Muscle layer of duodenum (tissue), 2 donors: ENCODE results near the gene OGFOD1.
A peak's percentile ranks its signal among the peaks of the same experiment; 100 is the strongest.

ENCODE experiments used
- H3K27ac ChIP-seq: one replicate; pipeline ENCODE4 v1.7.0; 2013; ENCODE audit warnings: mild to moderate bottlenecking, low read length
- H3K27me3 ChIP-seq: one replicate; pipeline ENCODE4 v1.7.0; 2013; ENCODE audit warnings: low read depth, mild to moderate bottlenecking, control low read depth, low read length
- H3K36me3 ChIP-seq, 2 donors: one replicate each; pipeline ENCODE4 v1.7.0; 2013; ENCODE audit warnings: low read length in 2 of 2, control low read depth in 1 of 2, mild to moderate bottlenecking in 1 of 2; ENCODE audit not compliant: insufficient read depth in 2 of 2, control insufficient read depth in 1 of 2
- H3K4me1 ChIP-seq, 2 donors: one replicate each; pipeline ENCODE4 v1.7.0; 2013; ENCODE audit warnings: low read length in 2 of 2, mild to moderate bottlenecking in 2 of 2, control low read depth in 1 of 2, moderate library complexity in 1 of 2; ENCODE audit not compliant: insufficient read depth in 2 of 2, control insufficient read depth in 1 of 2
- H3K4me3 ChIP-seq, 2 donors: one replicate each; pipeline ENCODE4 v1.7.0; 2013; ENCODE audit warnings: low read length in 2 of 2, low read depth in 1 of 2, mild to moderate bottlenecking in 1 of 2
- H3K9me3 ChIP-seq, 2 donors: one replicate each; pipeline ENCODE4 v1.7.0; 2013; ENCODE audit warnings: low read length in 2 of 2, control low read depth in 1 of 2, mild to moderate bottlenecking in 1 of 2; ENCODE audit not compliant: control insufficient read depth in 1 of 2
- donor health status: healthy.

The OGFOD1 gene

GRCh38 chr16:56419740-56420548, 31.4 kb upstream of the OGFOD1 start:
- Histone ChIP-seq H3K4me1 (peaks cover 4 to 28% of the 10 kb centered on the region in 2 donors), H3K36me3 (no peaks in the 10 kb centered on the region), H3K9me3 (no peaks in the 10 kb centered on the region), H3K27me3 (no peaks in the 10 kb centered on the region), H3K27ac (no peak overlapping the region), H3K4me3 (no peak overlapping the region)

GRCh38 chr16:56420613-56421012, 30.7 kb upstream of the OGFOD1 start:
- Histone ChIP-seq H3K4me1 (peaks cover 4 to 22% of the 10 kb centered on the region in 2 donors), H3K9me3 (no peaks in the 10 kb centered on the region), H3K27ac (no peak overlapping the region), H3K4me3 (no peak overlapping the region), H3K36me3 (no peaks in the 10 kb centered on the region), H3K27me3 (no peaks in the 10 kb centered on the region)

DNA sequence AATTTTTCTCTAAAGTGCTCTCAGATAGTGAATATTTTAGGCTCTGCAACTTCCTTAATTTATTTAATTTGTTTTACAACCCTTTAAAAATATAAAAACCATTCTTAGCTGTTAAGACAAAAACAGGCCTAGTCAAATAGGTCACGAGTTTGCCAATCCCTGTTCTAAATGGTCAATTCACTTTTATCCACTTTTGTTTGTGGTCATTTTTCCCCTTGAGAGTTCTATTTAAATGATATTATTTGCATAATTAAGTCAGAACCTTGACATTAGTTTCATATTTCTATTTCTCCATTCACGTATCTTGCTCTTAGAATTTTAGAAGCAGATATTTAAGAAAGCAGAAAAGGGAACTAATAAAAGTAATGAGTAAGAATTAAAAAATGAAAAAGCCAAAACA, 30.0 kb upstream of the OGFOD1 start:
- no peaks in the 10 kb centered on the region for H3K36me3 ChIP-seq
- no peaks in the 10 kb centered on the region for H3K9me3 ChIP-seq
- H3K27me3 ChIP-seq = no peaks in the 10 kb centered on the region
- H3K27ac ChIP-seq = no peak overlapping the region
- H3K4me1 ChIP-seq = peaks cover 4 to 22% of the 10 kb centered on the region in 2 donors
- H3K4me3 ChIP-seq = no peak overlapping the region

DNA sequence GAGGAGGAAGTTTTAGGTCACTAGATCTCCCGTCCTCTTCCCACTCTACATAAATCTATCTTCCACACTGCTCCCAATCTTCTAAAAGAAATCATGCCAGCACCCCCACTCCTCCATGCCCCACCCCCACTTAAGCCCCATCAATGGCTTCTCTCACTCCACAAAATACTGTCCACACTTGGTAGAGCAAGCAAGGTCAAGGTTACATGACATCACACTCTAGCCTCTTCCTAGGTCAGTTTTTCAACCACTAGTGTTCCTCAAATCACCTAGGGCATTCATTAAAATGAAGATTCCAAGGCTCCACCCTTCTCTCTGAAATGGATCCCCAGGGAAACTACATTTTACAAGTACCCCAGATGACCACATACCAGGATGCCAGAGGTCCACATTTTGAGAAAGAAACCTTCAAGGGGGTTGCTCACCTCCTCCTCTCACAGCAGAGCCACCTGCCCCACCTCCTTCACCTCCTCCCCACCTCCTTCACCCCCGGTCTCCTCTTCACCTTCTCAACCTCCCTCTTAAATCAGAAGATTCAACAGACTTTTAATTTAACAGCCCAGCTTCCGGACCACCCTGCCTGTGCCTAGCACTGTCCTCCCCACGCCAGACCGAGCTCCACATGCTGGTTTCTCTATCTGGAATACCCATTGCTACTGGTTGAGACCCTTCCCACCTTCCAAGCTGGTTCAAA, 29.2 kb upstream of the OGFOD1 start:
- Histone ChIP-seq H3K36me3 (no peaks in the 10 kb centered on the region), H3K4me1 (peaks cover 4 to 22% of the 10 kb centered on the region in 2 donors), H3K27ac (no peak overlapping the region), H3K27me3 (no peaks in the 10 kb centered on the region), H3K9me3 (no peaks in the 10 kb centered on the region), H3K4me3 (no peak overlapping the region)

DNA sequence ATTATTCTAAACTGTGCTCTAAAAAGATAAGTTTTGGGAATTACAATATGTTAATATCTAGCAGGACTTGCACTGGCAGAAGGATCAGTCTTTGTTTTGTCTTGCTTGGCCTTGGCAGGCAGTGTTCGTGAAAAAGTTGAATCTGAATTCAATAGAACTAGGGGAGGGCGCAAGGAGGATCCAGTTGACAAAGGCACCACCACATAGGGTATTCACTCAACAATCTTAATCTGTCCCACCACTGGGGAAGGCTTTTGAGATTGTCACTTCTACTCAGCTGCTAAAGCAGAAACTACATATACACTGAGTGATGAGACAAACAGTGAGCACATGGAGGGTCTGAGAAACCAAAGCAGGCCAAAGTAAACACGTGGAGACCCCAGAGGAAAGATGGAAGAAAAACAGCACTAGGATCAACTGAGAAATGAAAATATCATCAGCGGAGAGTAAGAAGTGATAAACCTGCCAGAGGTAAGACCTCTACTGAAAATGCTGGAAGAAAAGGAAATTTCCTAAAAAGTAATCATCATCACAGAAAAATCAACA, 28.4 kb upstream of the OGFOD1 start:
- Histone ChIP-seq H3K27me3 (no peaks in the 10 kb centered on the region), H3K9me3 (no peaks in the 10 kb centered on the region), H3K4me3 (no peak overlapping the region), H3K4me1 (peaks cover 4 to 22% of the 10 kb centered on the region in 2 donors), H3K36me3 (no peaks in the 10 kb centered on the region), H3K27ac (no peak overlapping the region)

DNA sequence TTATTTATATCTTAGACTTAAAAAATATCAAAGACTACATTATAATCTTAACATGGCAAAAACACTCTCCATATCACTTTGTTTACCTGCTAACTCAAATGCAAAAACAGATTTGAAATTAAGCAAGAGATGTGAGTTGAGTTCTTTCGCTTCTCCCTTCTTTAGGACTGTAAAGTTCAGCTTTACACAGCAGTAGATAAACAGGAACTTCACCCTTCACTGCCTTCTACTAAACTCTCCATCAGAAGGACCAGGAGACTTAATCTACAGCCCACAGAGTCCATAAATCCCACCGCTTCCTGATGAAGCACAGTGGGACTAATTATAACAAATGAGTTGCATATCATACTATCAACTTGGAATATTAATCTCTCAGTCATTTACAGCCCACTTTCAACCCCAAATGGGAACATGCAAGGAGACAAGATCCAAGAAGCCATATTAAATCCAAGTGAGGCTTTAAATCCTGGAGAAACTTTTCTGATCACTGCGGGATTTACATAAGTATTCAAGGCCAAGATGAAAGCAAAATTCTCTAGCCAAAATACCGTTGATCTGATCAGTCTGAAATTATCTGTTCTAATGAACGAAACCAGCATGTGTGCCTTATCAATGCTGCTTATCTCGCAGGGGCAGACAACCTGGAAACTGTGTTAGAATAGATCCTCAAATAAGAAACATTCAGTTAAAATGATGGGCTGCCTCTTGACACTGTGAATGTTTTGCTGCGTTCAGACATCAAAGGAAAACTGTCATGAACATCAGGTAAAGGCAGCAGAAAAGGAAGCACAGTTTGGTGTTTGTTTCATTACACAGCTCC, 27.6 kb upstream of the OGFOD1 start:
- Histone ChIP-seq H3K27ac (peak overlapping the region; percentile 59), H3K4me3 (peak overlapping the region; percentile 70 to 87)

DNA sequence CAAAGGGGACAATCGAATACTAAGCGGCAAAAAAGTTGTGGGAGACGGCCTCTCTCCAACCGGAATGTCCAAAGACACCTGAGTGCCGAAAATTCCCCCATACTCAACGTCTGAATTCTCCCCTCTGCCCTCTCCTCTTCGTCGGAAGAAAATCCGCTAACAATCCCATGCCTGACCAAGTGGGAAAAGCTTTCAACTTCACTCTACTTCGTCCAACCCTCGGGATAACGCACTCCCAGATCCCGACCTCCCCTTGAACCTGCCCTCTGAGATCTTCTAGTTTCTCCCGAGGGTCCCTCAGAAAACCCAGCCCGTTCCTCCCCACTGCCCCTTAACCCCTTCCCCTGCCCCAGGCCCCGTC, 27.0 kb upstream of the OGFOD1 start:
- peak overlapping the region; percentile 59 for H3K27ac ChIP-seq
- peak overlapping the region; percentile 70 to 87 for H3K4me3 ChIP-seq
- H3K36me3 ChIP-seq = no peaks in the 10 kb centered on the region
- H3K9me3 ChIP-seq = no peaks in the 10 kb centered on the region
- H3K4me1 ChIP-seq = peaks cover 4 to 22% of the 10 kb centered on the region in 2 donors
- no peaks in the 10 kb centered on the region for H3K27me3 ChIP-seq

More for the DNA sequence above, 27.6 kb upstream of the OGFOD1 start:
- H3K36me3 ChIP-seq = no peaks in the 10 kb centered on the region
- H3K4me1 ChIP-seq = peaks cover 4 to 22% of the 10 kb centered on the region in 2 donors
- no peaks in the 10 kb centered on the region for H3K9me3 ChIP-seq
- H3K27me3 ChIP-seq = no peaks in the 10 kb centered on the region

GRCh38 chr16:56424791-56425438, 26.4 kb upstream of the OGFOD1 start:
- no peaks in the 10 kb centered on the region for H3K36me3 ChIP-seq
- H3K4me3 ChIP-seq = peak overlapping the region; percentile 70 to 87
- no peaks in the 10 kb centered on the region for H3K27me3 ChIP-seq
- no peaks in the 10 kb centered on the region for H3K9me3 ChIP-seq
- no peak overlapping the region for H3K27ac ChIP-seq
- H3K4me1 ChIP-seq = peaks cover 4 to 22% of the 10 kb centered on the region in 2 donors

DNA sequence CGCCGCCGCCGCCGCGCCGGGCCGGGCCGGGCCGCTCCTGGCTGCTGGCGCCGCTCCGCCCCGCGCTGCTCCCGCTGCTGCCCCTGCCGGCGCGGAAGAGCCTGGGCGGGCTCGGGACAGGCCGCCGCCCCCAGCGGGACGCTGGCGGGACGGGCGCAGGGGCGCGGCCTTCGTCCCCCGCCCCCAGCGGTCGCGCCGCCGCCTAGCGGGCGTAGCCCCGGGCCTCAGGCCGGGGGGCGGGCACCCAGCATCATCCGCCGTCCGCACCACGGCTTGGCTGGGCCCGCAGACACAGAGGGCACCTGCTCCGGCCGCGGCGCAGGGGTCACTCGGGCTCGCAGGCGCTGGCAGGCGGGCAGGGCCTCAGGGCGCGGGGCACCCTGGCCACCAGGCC, 25.9 kb upstream of the OGFOD1 start, which contains the start of gene AMFR:
Gene AMFR, minus strand, starts transcription at position 107 of the 394 bp plus-strand sequence. CDS start 218 bp downstream, outside the sequence.
- H3K4me3 ChIP-seq = peak within 1 kb of the TSS; percentile 70 to 87
- H3K4me1 ChIP-seq = peaks cover 4 to 22% of the 10 kb centered on the region in 2 donors
- H3K9me3 ChIP-seq = no peaks in the 10 kb centered on the region
- H3K36me3 ChIP-seq = peaks cover 2 to 4% of the 10 kb centered on the region in 2 donors
- H3K27ac ChIP-seq = peak within 1 kb of the TSS; percentile 59
- no peaks in the 10 kb centered on the region for H3K27me3 ChIP-seq

GRCh38 chr16:56426585-56426984, 24.8 kb upstream of the OGFOD1 start:
- Histone ChIP-seq H3K36me3 (peaks cover 12 to 13% of the 10 kb centered on the region in 2 donors), H3K27me3 (no peaks in the 10 kb centered on the region), H3K9me3 (no peaks in the 10 kb centered on the region), H3K4me1 (peaks cover 4 to 17% of the 10 kb centered on the region in 2 donors), H3K4me3 (no peak overlapping the region), H3K27ac (no peak overlapping the region)
